22Rv1 (cell line): ENCODE measurements around the gene FAM234A.
"Not testable (repeated sequence)": the region's sequence is repeated elsewhere in the genome, so short reads cannot be mapped to it uniquely, and the experiment has no call there.

Source experiments
- H3K27ac ChIP-seq: fragments of 450-650 bp; 2 replicates; pipeline ENCODE4 v1.5.1; 2017
- CTCF ChIP-seq: fragments of 450-650 bp; IDR thresholded peaks from 2 replicates; pipeline ENCODE4 v1.5.1; 2017; ENCODE audit warnings: mild to moderate bottlenecking
- ZFX ChIP-seq: fragments of 450-650 bp; IDR thresholded peaks from 2 replicates; pipeline ENCODE4 v1.6.1; 2017; ENCODE audit warnings: antibody characterized with exemption, borderline replicate concordance

Gene FAM234A

GRCh38 chr16:191831-192230 is 42.8 kb upstream of the FAM234A start:
- TF ChIP-seq CTCF: no peak
- no peak overlapping the region for H3K27ac ChIP-seq

DNA sequence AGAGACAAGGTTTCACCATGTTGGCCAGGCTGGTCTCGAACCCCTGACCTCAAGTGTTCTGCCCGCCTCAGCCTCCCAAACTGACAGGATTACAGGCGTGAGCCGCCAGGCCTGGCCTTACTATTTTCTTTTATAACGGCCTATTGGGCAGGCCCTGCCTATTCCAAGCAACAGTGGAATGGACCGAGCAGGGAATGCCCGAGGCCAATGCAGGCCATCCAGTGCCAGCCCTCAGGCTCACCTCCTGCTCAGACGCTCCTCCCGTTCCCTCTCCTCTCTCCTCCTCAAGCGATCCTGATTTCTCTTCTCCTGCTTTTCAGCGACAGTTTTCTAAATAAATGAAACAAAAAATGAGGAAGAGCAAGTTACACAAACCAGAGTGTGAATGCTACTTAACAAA is 41.9 kb upstream of the FAM234A start:
- TF ChIP-seq ZFX (no peak), CTCF (no peak)
- no peak overlapping the region for H3K27ac ChIP-seq

DNA sequence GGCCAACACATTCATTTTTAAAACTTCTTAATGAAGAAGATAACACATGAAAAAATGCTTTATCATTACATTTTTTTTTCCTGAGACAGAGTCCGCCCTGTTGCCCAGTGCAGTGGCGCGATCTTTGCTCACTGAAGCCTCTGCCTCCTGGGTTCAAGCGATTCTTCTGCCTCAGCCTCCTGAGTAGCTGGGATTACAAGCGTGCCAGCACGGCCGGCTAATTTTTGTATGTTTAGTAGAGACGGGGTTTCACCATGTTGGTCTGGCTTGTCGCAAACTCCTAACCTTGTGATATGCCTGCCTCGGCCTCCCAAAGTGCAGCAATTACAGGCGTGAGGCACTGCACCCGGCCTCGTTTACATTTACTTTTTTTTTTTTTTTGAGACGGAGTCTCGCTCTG is 41.2 kb upstream of the FAM234A start:
- TF ChIP-seq ZFX (no peak), CTCF (no peak)
- no peak overlapping the region for H3K27ac ChIP-seq

DNA sequence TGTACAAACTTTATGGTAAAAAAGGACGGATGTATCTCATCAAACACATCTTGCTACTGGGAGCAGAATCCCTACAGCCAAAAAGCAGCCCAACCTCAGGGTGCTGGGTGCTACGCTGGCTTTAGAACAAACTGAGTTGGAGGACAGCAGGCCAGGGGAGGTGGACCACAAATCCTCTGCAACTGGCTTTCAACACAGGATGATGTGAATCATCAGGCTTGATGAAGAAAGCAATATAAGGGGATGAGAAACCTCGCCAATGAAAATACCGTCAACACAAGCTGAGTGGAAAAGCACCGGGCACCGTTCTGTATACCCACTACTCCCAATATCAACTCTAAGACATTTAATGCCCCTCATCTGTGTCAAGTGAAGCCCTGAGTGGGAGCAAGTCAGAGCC is 40.1 kb upstream of the FAM234A start:
- no peak overlapping the region for H3K27ac ChIP-seq
- TF ChIP-seq ZFX (no peak), CTCF (no peak)

- TF ChIP-seq CTCF: no peak
- no peak for TF ChIP-seq ZFX
- H3K27ac ChIP-seq: no peak overlapping the region
Observed at GRCh38 chr16:200388-200787, 34.2 kb upstream of the FAM234A start.

DNA sequence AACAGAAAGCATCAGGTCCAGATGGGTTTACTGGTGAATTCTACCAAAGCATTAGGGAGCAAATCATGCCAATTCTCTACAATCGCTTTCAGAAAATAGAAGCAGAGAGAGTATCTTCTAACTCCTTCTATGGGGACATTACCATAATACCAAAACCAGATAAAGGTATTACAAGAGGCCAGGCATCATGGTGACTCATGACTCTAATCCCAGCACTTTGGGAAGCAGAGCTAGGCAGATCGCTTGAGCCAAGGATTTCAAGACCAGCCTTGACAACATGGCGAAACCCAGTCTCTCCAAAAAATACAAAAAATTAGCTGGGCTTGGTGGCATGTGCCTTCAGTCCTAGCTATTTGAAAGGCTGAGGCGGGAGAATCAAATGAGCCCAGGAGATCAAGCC is 31.4 kb upstream of the FAM234A start:
- no peak for TF ChIP-seq CTCF
- TF ChIP-seq ZFX: no peak
- H3K27ac ChIP-seq: no peak overlapping the region

GRCh38 chr16:204046-204445 is 30.6 kb upstream of the FAM234A start:
- not testable (repeated sequence) for H3K27ac ChIP-seq

DNA sequence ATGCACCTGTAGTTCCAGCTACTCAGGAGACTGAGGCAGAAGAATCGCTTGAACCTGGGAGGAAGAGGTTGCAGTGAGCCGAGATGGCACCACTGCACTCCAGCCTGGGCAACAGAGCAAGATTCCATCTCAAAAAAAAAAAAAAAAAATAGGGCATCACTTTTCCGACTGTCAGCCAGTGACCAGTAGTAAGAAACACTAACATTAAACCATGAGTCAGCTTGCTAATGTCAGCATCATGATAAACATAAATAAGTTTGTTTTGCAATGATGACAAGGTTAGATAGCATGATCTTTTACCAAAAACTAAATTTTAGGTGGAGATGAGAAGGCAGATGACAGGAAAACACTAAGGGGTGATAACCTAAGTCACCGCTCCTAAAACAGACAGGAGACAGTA is 25.3 kb upstream of the FAM234A start:
- H3K27ac ChIP-seq: not testable (repeated sequence)

DNA sequence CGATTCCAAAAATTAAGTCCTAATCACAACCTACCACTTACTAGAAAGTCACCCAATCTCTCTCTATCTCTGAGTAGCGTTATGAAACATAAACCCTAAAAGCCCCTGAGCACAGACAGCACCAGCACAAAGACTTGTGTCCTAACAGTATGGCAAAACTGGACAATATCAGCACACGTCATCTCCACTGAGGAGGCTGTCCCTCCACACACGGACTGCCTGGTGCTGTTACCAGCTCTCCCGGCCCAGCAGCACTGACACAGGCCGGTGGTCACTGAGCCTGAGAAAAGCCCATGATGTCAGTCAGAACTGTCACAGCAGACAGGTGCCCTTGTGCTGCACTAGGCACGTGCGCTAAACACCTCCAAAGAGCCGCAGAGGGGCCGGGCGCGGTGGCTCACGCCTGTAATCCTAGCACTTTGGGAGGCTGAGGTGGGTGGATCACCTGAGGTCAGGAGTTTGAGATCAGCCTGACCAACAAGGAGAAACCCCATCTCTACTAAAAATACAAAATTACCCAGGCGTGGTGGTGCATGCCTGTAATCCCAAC is 22.9 kb upstream of the FAM234A start:
- not testable (repeated sequence) for H3K27ac ChIP-seq
